ENCODE results near the gene KNCN. TPM values are rescaled to one million over a fixed set of nuclear protein-coding genes. Genes with fewer than 3 reads are reported as not detected.

KNCN gene
- polyA plus RNA-seq, 3 donors, result not detected

GRCh38 chr1:46503421-46503820 is 48.0 kb downstream of the KNCN start:
- Histone ChIP-seq H3K4me1 (ENCODE audit: control insufficient read depth in 1 of 2, insufficient read depth in 2 of 2, low read length in 2 of 2) (no peaks in the 10 kb centered on the region), H4K20me1 (ENCODE audit: insufficient read depth, low read length) (no peaks in the 10 kb centered on the region), H3K4me2 (replicated peaks; ENCODE audit: extremely low read depth, low read length, poor library complexity, severe bottlenecking) (no peak overlapping the region), H3K9ac (ENCODE audit: insufficient read depth, low read length, poor library complexity, severe bottlenecking) (no peak overlapping the region), H3K79me2 (ENCODE audit: insufficient read depth, low read length) (no peaks in the 10 kb centered on the region), H3K36me3 (replicated peaks in 1 of 2; ENCODE audit: control insufficient read depth in 1 of 2, insufficient read depth in 2 of 2, low read length in 2 of 2) (no peaks in the 10 kb centered on the region), H3K27ac (ENCODE audit: low read depth in 1 of 2, low read length in 2 of 2) (no peak overlapping the region), H3K9me3 (replicated peaks in 1 of 2; ENCODE audit: control insufficient read depth in 1 of 2, insufficient read depth in 1 of 2, low read length in 2 of 2) (no peaks in the 10 kb centered on the region), H3K27me3 (ENCODE audit: control insufficient read depth in 2 of 2, insufficient read depth in 2 of 2, low read length in 2 of 2) (peaks cover 0 to 19% of the 10 kb centered on the region in 2 donors), H3K4me3 (replicated peaks in 1 of 3; ENCODE audit: low read depth in 2 of 3, low read length in 3 of 3) (no peak overlapping the region), H2AFZ (ENCODE audit: insufficient read depth, low read depth, low read length, poor library complexity, severe bottlenecking) (no peak overlapping the region)
- TF ChIP-seq, protein P1, sequence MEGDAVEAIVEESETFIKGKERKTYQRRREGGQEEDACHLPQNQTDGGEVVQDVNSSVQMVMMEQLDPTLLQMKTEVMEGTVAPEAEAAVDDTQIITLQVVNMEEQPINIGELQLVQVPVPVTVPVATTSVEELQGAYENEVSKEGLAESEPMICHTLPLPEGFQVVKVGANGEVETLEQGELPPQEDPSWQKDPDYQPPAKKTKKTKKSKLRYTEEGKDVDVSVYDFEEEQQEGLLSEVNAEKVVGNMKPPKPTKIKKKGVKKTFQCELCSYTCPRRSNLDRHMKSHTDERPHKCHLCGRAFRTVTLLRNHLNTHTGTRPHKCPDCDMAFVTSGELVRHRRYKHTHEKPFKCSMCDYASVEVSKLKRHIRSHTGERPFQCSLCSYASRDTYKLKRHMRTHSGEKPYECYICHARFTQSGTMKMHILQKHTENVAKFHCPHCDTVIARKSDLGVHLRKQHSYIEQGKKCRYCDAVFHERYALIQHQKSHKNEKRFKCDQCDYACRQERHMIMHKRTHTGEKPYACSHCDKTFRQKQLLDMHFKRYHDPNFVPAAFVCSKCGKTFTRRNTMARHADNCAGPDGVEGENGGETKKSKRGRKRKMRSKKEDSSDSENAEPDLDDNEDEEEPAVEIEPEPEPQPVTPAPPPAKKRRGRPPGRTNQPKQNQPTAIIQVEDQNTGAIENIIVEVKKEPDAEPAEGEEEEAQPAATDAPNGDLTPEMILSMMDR (IDR thresholded peaks at IDR 0.05), result no peak
- DNase-seq, result no peak
- Mint-ChIP-seq H3K4me1 (no peaks in the 10 kb centered on the region), H3K36me3 (no peaks in the 10 kb centered on the region), H3K9me3 (peaks cover 0 to 1% (median 0%) of the 10 kb centered on the region in 7 donors), H3K27me3 (ENCODE audit: low read depth in 3 of 3) (peaks cover 17 to 33% (median 20%) of the 10 kb centered on the region in 3 donors), H3K27ac (no peak overlapping the region), H3K4me3 (peak overlapping the region in 1 of 2 donors; percentile 37)
- intact Hi-C loops (cut with micrococcal nuclease), result no loop called here
- no CpG with 5 or more reads among the region's 4 CpGs for WGBS (ENCODE audit: insufficient coverage)

- intact Hi-C loops (cut with micrococcal nuclease), result no loop called here
- DNase-seq, result no peak
- Histone ChIP-seq H3K4me2 (replicated peaks; ENCODE audit: extremely low read depth, low read length, poor library complexity, severe bottlenecking) (no peak overlapping the region), H3K9me3 (replicated peaks in 1 of 2; ENCODE audit: control insufficient read depth in 1 of 2, insufficient read depth in 1 of 2, low read length in 2 of 2) (no peaks in the 10 kb centered on the region), H3K4me1 (ENCODE audit: control insufficient read depth in 1 of 2, insufficient read depth in 2 of 2, low read length in 2 of 2) (no peaks in the 10 kb centered on the region), H4K20me1 (ENCODE audit: insufficient read depth, low read length) (no peaks in the 10 kb centered on the region), H3K36me3 (replicated peaks in 1 of 2; ENCODE audit: control insufficient read depth in 1 of 2, insufficient read depth in 2 of 2, low read length in 2 of 2) (no peaks in the 10 kb centered on the region), H3K27me3 (ENCODE audit: control insufficient read depth in 2 of 2, insufficient read depth in 2 of 2, low read length in 2 of 2) (peaks cover 0 to 19% of the 10 kb centered on the region in 2 donors), H3K4me3 (replicated peaks in 1 of 3; ENCODE audit: low read depth in 2 of 3, low read length in 3 of 3) (no peak overlapping the region), H3K79me2 (ENCODE audit: insufficient read depth, low read length) (no peaks in the 10 kb centered on the region), H2AFZ (ENCODE audit: insufficient read depth, low read depth, low read length, poor library complexity, severe bottlenecking) (no peak overlapping the region), H3K27ac (ENCODE audit: low read depth in 1 of 2, low read length in 2 of 2) (no peak overlapping the region), H3K9ac (ENCODE audit: insufficient read depth, low read length, poor library complexity, severe bottlenecking) (no peak overlapping the region)
- Mint-ChIP-seq H3K36me3 (no peaks in the 10 kb centered on the region), H3K27me3 (ENCODE audit: low read depth in 3 of 3) (peaks cover 22 to 34% (median 24%) of the 10 kb centered on the region in 3 donors), H3K27ac (no peak overlapping the region), H3K4me1 (no peaks in the 10 kb centered on the region), H3K9me3 (peaks cover 0 to 1% (median 0%) of the 10 kb centered on the region in 7 donors), H3K4me3 (no peak overlapping the region)
- WGBS (ENCODE audit: insufficient coverage), result no CpG with 5 or more reads among the region's 3 CpGs
- TF ChIP-seq, protein P1 (IDR thresholded peaks at IDR 0.05), result no peak
These were observed 49.9 kb downstream of the KNCN start for GRCh38 chr1:46501528-46501927.
